Measurements from ENCODE around the gene LOXL1.

- TF ChIP-seq POLR2A (IDR thresholded peaks at IDR 0.05; ENCODE audit: low read depth, low read length) (no peak), CTCF (conservative IDR thresholded peaks at IDR 0.05; ENCODE audit: low read depth, low read length) (no peak), USF2 (IDR thresholded peaks at IDR 0.05; ENCODE audit: low read depth, low read length) (no peak), CEBPB (IDR thresholded peaks at IDR 0.05; ENCODE audit: low read depth, low read length) (no peak), MXI1 (IDR thresholded peaks at IDR 0.05; ENCODE audit: borderline replicate concordance, low read depth, low read length) (no peak), RAD21 (IDR thresholded peaks at IDR 0.05; ENCODE audit: low read length) (no peak), FOS (IDR thresholded peaks at IDR 0.05; ENCODE audit: low read depth, low read length) (no peak), MAFK (IDR thresholded peaks at IDR 0.05; ENCODE audit: low read depth, low read length) (no peak), RCOR1 (IDR thresholded peaks at IDR 0.05; ENCODE audit: insufficient replicate concordance, low read length) (no peak), BHLHE40 (IDR thresholded peaks at IDR 0.05; ENCODE audit: low read depth, low read length) (no peak), MAZ (IDR thresholded peaks at IDR 0.05; ENCODE audit: borderline replicate concordance, low read depth, low read length) (no peak), RFX5 (IDR thresholded peaks at IDR 0.05; ENCODE audit: low read depth, low read length) (no peak)
Observed at GRCh38 chr15:73891328-73892315, 34.6 kb upstream of the LOXL1 start.
